T follicular helper cell (primary cell): ENCODE results near the gene BORA.
"Not testable (repeated sequence)": the region's sequence is repeated elsewhere in the genome, so short reads cannot be mapped to it uniquely, and the experiment has no call there.

Experiments
- DNase-seq: peaks from one replicate; pipeline ENCODE4 v3.0.0-alpha.2; 2020; ENCODE audit warnings: low read depth

The BORA gene

DNA sequence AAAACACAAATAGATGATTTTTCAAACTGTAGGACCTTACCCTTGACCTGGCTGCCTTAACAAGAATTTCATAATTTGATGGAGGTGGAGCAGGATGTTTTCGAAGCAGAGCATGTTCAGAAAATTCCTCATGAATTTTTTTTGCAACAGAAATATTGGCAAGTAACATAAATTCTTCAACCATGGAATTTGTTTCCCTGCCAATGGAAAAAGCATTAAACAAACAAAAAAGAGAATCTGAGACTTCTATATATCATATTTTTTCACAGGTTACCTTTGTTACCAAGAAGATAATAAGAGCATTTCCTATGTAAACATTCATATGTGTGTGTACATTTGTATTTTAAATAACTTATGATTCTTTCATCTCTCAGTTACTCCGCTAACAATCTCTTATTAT lies 35.7 kb downstream of the BORA start:
- no peak for DNase-seq

DNA sequence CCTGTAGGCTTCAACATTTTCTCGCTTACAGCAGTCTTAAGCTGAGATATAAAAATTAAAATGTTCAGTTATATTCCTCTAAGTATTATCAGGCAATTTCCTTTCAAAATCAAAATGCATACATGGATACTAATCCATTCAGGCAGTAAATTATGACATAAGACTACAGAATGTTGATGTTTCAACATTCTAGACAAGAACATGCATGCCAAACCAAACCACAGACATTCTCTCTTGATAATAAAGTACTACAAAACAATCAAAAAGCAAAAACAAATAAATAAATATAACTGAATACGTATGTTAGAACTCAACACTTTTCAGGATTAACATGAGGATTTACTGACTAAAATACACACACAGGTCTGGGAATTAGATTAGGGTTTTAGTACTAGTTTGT lies 46.3 kb downstream of the BORA start:
- DNase-seq = no peak

DNA sequence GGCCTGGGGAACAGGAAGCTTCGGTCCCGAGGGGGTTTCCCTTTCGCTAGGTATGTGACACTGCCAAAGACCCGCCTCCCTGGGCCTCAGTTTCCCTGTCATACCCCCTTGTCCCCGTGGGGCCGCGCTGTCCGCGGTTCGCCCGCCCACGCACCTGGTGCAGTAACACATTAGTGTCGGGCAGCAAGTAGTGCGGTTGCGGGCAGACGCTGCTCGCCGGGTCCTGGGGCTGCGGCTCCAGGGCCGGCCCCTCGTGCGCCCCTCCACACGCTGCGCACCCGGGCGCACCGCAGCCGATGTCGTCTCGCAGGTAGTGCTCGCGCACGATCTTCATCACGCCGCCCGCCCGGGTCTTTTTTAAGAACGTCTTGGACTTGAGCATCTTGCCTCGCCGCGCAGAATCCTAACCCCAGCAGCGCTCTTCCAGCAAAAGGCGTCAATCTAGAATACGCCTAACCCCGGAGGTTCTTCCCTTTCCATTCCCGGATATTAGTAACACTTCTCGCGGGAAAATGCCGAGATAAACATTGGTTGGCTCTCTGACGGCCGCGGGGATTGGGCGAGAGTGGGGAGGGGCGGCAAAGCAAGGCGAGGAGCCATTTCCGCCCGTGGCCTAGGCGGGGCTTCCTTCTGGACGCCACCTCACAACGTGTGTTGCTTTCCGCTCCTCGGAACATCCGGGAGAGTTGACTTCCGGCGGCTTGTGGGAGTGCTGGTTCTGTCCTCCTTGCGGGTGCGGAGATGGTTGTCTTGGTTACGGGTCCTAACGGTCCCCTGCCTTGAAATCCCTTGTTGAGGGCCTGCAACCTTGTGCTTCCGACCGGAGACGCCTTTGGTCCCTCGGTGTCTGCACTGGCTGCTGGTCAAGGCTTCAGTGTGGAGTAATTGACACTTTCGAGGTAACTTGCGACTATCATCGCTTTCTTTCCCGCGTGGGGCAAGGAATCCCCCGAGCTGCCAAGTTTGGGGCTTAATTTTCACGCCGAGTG lies 54.0 kb downstream of the BORA start, which contains the start of the genes DIS3 and PIBF1:
DIS3 (minus strand) TSS at position 450 of the 989 bp plus-strand sequence; CDS start at position 382, 68 bp downstream.
PIBF1 (plus strand) TSS at position 683 of the 989 bp plus-strand sequence. CDS start 1,337 bp downstream, outside the sequence.
- DNase-seq = peak; percentile 93

DNA sequence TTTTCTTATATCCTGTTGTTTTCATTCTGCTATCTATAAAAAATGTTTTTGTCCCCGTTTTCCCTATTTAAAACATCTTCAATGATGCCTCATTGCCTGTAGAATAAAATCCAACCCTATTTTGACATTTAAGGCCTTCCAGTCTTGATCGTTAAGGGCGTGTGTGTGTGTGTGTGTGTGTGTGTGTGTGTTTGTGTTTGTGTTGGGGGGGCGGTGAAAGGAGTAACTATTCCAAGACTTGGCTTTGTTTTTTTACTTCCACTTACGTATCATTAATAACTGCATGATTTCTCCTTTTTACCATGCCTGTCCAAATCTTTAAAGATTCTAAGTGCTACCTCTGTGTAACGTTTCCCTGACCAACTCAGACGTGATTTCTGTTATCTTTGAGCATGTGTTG lies 55.0 kb downstream of the BORA start:
- DNase-seq = no peak

DNA sequence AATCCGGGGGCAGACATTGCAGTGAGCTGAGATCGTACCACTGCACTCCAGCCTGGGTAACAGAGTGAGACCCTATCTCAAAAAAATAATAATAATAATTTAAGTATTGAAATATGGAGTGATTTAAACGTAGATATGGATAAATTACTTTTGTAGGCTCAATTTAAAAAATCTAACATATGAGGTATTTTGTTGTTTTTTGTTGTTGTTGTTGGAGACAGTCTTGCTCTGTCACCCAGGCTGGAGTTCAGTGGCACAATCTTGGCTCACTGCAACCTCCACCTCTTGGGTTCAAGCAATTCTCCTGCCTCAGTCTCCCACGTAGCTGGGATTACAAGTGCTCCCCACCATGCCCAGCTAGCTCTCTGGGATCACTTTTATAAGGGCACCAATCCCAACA lies 57.0 kb downstream of the BORA start:
- not testable (repeated sequence) for DNase-seq

DNA sequence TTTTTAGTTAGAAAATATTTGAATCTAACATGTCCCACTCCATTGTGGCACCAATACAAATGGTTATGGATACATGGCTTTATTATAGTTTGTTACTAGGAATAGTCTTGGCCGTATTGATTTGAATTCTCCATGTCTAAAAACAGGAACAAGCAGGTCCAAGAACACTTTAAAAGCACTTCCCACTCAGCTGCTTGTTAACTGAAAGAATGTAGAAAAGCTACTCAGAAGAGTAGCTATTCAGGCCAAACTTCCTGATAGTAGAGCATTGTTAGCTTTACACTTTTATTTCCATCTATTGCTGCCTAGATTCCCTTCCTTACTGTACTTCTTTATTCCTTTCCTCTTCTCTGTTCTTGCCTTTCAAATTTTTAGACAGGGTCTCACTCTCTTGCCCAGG lies 61.1 kb downstream of the BORA start:
- DNase-seq = no peak

DNA sequence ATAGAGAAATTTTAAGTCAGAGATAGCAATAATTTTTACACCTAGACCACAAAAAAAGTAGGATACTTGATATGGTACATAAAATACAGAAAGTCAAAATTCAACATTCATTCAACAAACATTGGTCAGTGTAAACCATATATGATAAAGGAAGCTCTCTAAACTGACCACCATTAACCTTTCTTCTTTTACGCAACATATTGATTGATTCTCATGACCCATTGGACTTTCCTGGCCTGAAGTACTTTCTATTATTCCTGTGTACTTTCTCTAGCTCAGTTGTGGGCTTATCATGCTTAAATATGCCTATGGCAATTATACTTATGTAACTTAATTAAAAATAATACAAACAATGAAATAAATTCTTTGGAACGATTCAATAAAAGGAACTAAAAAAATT lies 64.9 kb downstream of the BORA start:
- DNase-seq = no peak

DNA sequence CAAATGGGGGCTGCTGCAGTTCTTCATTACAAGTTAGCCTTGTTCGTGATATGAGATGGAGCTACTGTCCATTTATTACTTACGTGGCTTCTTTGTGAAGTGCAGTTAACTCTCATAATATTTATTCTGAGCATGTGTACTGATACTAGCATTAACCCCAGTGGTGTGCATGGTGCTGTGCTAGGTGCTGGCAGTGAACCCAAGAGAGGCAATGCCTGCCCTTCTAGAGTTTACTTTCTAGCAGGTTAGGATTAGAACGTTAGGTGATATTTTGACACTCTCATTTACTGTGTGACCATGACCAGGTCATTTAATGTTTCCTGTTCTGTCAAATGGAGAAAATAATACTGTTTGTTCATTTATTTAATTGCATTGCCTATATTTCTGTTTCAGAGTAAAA lies 71.1 kb downstream of the BORA start:
- DNase-seq = no peak

DNA sequence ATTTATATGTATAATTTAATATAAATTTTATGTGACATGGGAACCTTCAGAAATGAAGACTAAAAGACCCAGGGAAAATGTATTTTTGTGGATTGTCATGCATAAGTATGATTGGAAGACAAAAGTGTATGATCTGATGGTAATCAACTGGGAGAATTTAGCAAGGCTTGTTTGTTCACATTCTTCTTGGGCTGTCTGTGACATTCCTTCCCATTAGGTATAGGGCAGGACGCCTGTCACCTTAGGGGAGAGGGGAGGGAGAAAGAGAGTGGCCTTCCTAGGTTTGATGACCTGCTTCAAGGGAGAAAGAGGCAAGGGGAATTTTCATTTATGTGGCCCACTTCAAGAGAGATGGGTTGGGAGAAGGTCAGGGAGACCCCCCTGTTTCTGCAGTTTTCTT lies 76.6 kb downstream of the BORA start:
- DNase-seq = no peak
